CD14-positive monocyte (primary cell): ENCODE results near the gene CACHD1. TPM values are rescaled to one million over a fixed set of nuclear protein-coding genes. Genes with fewer than 3 reads are reported as not detected.

ENCODE experiments used
- DNase-seq, 3 donors: peaks; one replicate each; pipeline ENCODE4 v3.0.0-alpha.2; 2011 to 2022
- H2AFZ ChIP-seq: 2 replicates; pipeline ENCODE4 v1.6.0; 2012; ENCODE audit warnings: mild to moderate bottlenecking, low read depth, low read length, inconsistent platforms; ENCODE audit not compliant: insufficient read depth, poor library complexity, severe bottlenecking
- H3K27ac ChIP-seq, 2 donors: 1 replicate in 1 of 2; 2 replicates in 1 of 2; pipeline ENCODE4 v1.5.1; 2012 to 2013; ENCODE audit warnings: low read length in 2 of 2, control low read depth in 1 of 2, inconsistent platforms in 1 of 2, low read depth in 1 of 2, mild to moderate bottlenecking in 1 of 2
- H3K27me3 ChIP-seq, 2 donors: one replicate each; pipeline versions ENCODE4 v1.6.0 to v1.6.1; 2011 to 2013; ENCODE audit warnings: low read length in 2 of 2; ENCODE audit not compliant: control insufficient read depth in 2 of 2, insufficient read depth in 2 of 2
- H3K36me3 ChIP-seq, 2 donors: replicated peaks in 1 of 2; 1 replicate in 1 of 2; 2 replicates in 1 of 2; pipeline versions ENCODE4 v1.5.1 to v1.6.1; 2012 to 2013; ENCODE audit warnings: low read length in 2 of 2, control low read depth in 1 of 2, inconsistent platforms in 1 of 2, mild to moderate bottlenecking in 1 of 2; ENCODE audit not compliant: insufficient read depth in 2 of 2, control insufficient read depth in 1 of 2
- H3K4me1 ChIP-seq, 2 donors: 1 replicate in 1 of 2; 2 replicates in 1 of 2; pipeline versions ENCODE4 v1.5.1 to v1.6.1; 2012 to 2013; ENCODE audit warnings: low read length in 2 of 2, control low read depth in 1 of 2, inconsistent platforms in 1 of 2, mild to moderate bottlenecking in 1 of 2, moderate library complexity in 1 of 2; ENCODE audit not compliant: insufficient read depth in 2 of 2, control insufficient read depth in 1 of 2
- H3K4me2 ChIP-seq: replicated peaks from 2 replicates; pipeline ENCODE3; 2012; ENCODE audit warnings: low read length, moderate library complexity, mild to moderate bottlenecking; ENCODE audit not compliant: poor library complexity, severe bottlenecking; ENCODE audit errors: extremely low read depth
- H3K4me3 ChIP-seq, 3 experiments: fragments of 200-600 bp in 1 of 3; sonication (generic) in 1 of 3; replicated peaks in 1 of 3; 1 replicate in 2 of 3; 2 replicates in 1 of 3; pipeline ENCODE4 v1.5.1; 2011 to 2013; ENCODE audit warnings: low read length in 3 of 3, mild to moderate bottlenecking in 3 of 3, control low read depth in 2 of 3, low read depth in 2 of 3, inconsistent platforms in 1 of 3, moderate library complexity in 1 of 3
- H3K79me2 ChIP-seq: 2 replicates; pipeline ENCODE4 v1.6.0; 2012; ENCODE audit warnings: mild to moderate bottlenecking, control low read depth, inconsistent platforms, low read length, moderate library complexity; ENCODE audit not compliant: insufficient read depth
- H3K9ac ChIP-seq: 2 replicates; pipeline ENCODE4 v1.6.0; 2017; ENCODE audit warnings: low read length, mild to moderate bottlenecking; ENCODE audit not compliant: insufficient read depth, poor library complexity, severe bottlenecking
- H3K9me3 ChIP-seq, 2 donors: replicated peaks in 1 of 2; 1 replicate in 1 of 2; 2 replicates in 1 of 2; pipeline versions ENCODE4 v1.5.1 to v1.6.1; 2012 to 2013; ENCODE audit warnings: low read length in 2 of 2, control low read depth in 1 of 2; ENCODE audit not compliant: control insufficient read depth in 1 of 2, insufficient read depth in 1 of 2
- H4K20me1 ChIP-seq: 2 replicates; pipeline ENCODE4 v1.6.0; 2012; ENCODE audit warnings: mild to moderate bottlenecking, low read length, control low read depth, moderate library complexity; ENCODE audit not compliant: insufficient read depth
- H3K27ac Mint-ChIP-seq, 7 donors: one replicate each; pipeline ENCODE4 v1.8.0; 2020; ENCODE audit warnings: mild to moderate bottlenecking in 7 of 7, mixed read lengths in 7 of 7, moderate library complexity in 6 of 7, inconsistent platforms in 2 of 7
- H3K27me3 Mint-ChIP-seq, 3 donors: one replicate each; pipeline ENCODE4 v1.8.0; 2021 to 2022; ENCODE audit warnings: low read depth in 3 of 3, mild to moderate bottlenecking in 3 of 3, mixed read lengths in 3 of 3, moderate library complexity in 3 of 3, inconsistent platforms in 1 of 3
- H3K36me3 Mint-ChIP-seq, 2 donors: one replicate each; pipeline ENCODE4 v1.8.0; 2020; ENCODE audit warnings: mixed read lengths in 2 of 2, inconsistent platforms in 1 of 2, mild to moderate bottlenecking in 1 of 2
- H3K4me1 Mint-ChIP-seq: one replicate; pipeline ENCODE4 v1.8.0; 2020; ENCODE audit warnings: mild to moderate bottlenecking, mixed read lengths
- H3K4me3 Mint-ChIP-seq, 2 donors: one replicate each; pipeline ENCODE4 v1.8.0; 2020; ENCODE audit warnings: mild to moderate bottlenecking in 2 of 2, mixed read lengths in 2 of 2, moderate library complexity in 1 of 2
- H3K9me3 Mint-ChIP-seq, 7 donors: one replicate each; pipeline ENCODE4 v1.8.0; 2020 to 2022; ENCODE audit warnings: mixed read lengths in 7 of 7, mild to moderate bottlenecking in 6 of 7, moderate library complexity in 6 of 7, inconsistent platforms in 2 of 7
- CTCF ChIP-seq: fragments of 200-600 bp; IDR thresholded peaks from one replicate; pipeline ENCODE4 v1.8.0; 2022; ENCODE audit warnings: antibody characterized with exemption, mild to moderate bottlenecking
- WGBS: methylation state at CpG from one replicate; pipeline ENCODE4 v1.1.5; 2013; ENCODE audit warnings: missing lambda C conversion rate; ENCODE audit not compliant: insufficient coverage; 5-methylcytosine and 5-hydroxymethylcytosine counted together
- intact Hi-C, 2 donors: fragments of 100-400 bp; cut with micrococcal nuclease; formaldehyde crosslinking; loops; one replicate each; pipeline versions ENCODE4 v1.15.0 to v1.15.1; 2023
- polyA plus RNA-seq, 3 donors: library from polyadenylated mRNA; depleted of rRNA in 1 of 3; unstranded in 2 of 3; stranded (reverse) in 1 of 3; fragments of 300-500 nt in 2 of 3; fragments of >200 nt in 1 of 3; fragmentation: Illumina TruSeq in 2 of 3; gene quantifications; 1 replicate in 2 of 3; 2 replicates in 1 of 3; pipeline ENCODE4 v1.2.3, GENCODE V29; 2012 to 2021

The CACHD1 gene
- polyA plus RNA-seq, 3 donors = 0.12 TPM; not detected in 2

- intact Hi-C loops = no loop called here
- Histone ChIP-seq H3K27me3 (no peaks in the 10 kb centered on the region), H3K4me2 (no peak overlapping the region), H3K9ac (no peak overlapping the region), H3K4me3 (no peak overlapping the region), H3K4me1 (no peaks in the 10 kb centered on the region), H3K79me2 (no peaks in the 10 kb centered on the region), H4K20me1 (no peaks in the 10 kb centered on the region), H2AFZ (no peak overlapping the region), H3K27ac (no peak overlapping the region), H3K9me3 (no peaks in the 10 kb centered on the region), H3K36me3 (no peaks in the 10 kb centered on the region)
- no peak overlapping the region for H3K27ac Mint-ChIP-seq
- no peak for DNase-seq
- 93% methylated on average over 8 of the region's 8 CpGs for WGBS
- H3K27me3 Mint-ChIP-seq = peaks cover 0 to 3% (median 2%) of the 10 kb centered on the region in 3 donors
- H3K4me1 Mint-ChIP-seq = no peaks in the 10 kb centered on the region
- no peak for TF ChIP-seq CTCF
- no peak overlapping the region for H3K4me3 Mint-ChIP-seq
- peaks cover 0 to 5% (median 0%) of the 10 kb centered on the region in 7 donors for H3K9me3 Mint-ChIP-seq
- no peaks in the 10 kb centered on the region for H3K36me3 Mint-ChIP-seq
These were observed 22.5 kb downstream of the CACHD1 start for GRCh38 chr1:64492424-64492823.

DNA sequence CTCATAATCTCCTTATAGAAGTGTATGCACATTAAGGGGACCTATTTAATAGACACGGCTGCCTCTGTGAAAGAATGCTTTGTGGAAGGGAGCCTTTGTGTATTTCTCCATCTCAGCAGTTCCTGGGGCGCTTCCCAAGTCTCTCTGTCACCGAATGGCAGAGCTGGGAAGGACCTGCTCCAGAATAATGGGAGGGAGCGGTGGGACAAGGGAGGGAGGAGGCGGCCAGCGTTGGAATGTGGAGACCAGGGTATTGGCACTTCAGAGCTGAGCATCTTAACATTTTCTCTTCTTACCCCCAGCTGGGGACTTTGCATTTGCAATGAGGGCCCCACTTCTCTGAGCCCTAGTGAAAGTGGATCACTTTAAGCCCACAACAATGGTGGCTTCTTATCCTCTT is 23.9 kb downstream of the CACHD1 start:
- peaks cover 0 to 5% (median 0%) of the 10 kb centered on the region in 7 donors for H3K9me3 Mint-ChIP-seq
- H3K27ac Mint-ChIP-seq = no peak overlapping the region
- no peaks in the 10 kb centered on the region for H3K4me1 Mint-ChIP-seq
- H3K36me3 Mint-ChIP-seq = no peaks in the 10 kb centered on the region
- intact Hi-C loops = no loop called here
- H3K27me3 ChIP-seq = no peaks in the 10 kb centered on the region
- 100% methylated on average over 1 of the region's 6 CpGs for WGBS
- no peaks in the 10 kb centered on the region for H3K4me1 ChIP-seq
- no peaks in the 10 kb centered on the region for H4K20me1 ChIP-seq
- H2AFZ ChIP-seq = no peak overlapping the region
- peaks cover 0 to 3% (median 2%) of the 10 kb centered on the region in 3 donors for H3K27me3 Mint-ChIP-seq
- no peak overlapping the region for H3K4me2 ChIP-seq
- H3K9me3 ChIP-seq = no peaks in the 10 kb centered on the region
- no peak overlapping the region for H3K27ac ChIP-seq
- H3K4me3 ChIP-seq = no peak overlapping the region
- no peak for DNase-seq
- no peaks in the 10 kb centered on the region for H3K36me3 ChIP-seq
- no peaks in the 10 kb centered on the region for H3K79me2 ChIP-seq
- H3K9ac ChIP-seq = no peak overlapping the region
- TF ChIP-seq CTCF = no peak
- H3K4me3 Mint-ChIP-seq = no peak overlapping the region
